ENCODE measurements around the gene MICAL3.

DNA sequence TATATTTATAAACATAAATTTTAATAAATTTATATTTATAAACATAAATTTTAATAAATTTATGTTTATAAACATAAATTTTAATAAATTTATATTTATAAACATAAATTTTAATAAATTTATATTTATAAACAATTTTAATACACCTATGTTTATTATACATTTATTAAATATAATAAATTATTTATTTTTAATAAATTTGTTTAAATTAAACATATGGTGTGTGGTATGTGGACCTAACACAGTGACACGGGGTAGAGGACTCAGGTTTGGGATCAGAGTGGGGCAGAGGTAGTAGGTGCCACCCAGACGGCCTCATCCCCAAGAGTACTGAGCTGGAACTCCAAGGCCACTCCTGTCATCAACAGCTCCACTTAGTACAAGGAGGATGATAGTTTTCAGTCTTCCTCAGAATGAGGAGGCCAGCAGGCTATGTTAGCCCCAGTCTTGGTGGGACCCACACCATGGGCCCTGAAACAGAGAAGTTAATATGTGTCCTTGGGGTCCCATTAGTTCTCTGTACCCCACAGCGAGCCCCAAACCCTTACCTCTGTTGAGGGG, 203.4 kb downstream of the MICAL3 start:
- TF ChIP-seq, protein P1, sequence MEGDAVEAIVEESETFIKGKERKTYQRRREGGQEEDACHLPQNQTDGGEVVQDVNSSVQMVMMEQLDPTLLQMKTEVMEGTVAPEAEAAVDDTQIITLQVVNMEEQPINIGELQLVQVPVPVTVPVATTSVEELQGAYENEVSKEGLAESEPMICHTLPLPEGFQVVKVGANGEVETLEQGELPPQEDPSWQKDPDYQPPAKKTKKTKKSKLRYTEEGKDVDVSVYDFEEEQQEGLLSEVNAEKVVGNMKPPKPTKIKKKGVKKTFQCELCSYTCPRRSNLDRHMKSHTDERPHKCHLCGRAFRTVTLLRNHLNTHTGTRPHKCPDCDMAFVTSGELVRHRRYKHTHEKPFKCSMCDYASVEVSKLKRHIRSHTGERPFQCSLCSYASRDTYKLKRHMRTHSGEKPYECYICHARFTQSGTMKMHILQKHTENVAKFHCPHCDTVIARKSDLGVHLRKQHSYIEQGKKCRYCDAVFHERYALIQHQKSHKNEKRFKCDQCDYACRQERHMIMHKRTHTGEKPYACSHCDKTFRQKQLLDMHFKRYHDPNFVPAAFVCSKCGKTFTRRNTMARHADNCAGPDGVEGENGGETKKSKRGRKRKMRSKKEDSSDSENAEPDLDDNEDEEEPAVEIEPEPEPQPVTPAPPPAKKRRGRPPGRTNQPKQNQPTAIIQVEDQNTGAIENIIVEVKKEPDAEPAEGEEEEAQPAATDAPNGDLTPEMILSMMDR (IDR thresholded peaks at IDR 0.05) = no peak
- TF ChIP-seq RCOR1 (IDR thresholded peaks at IDR 0.05; ENCODE audit: low read depth, low read length) = no peak
